Karpas-422 (cell line): Measurements from ENCODE around the gene USP25. TPM values are rescaled to one million over a fixed set of nuclear protein-coding genes. Genes with fewer than 3 reads are reported as not detected.

Source experiments
- DNase-seq: peaks from one replicate; pipeline ENCODE4 v3.0.0-alpha.2; 2015
- H2AFZ ChIP-seq: fragments of 200-600 bp; sonication (generic); 2 replicates; pipeline ENCODE4 v1.6.1; 2014; ENCODE audit warnings: antibody characterized with exemption, low read length, mixed read lengths
- H3K27ac ChIP-seq: fragments of 200-600 bp; sonication (generic); 2 replicates; pipeline ENCODE4 v1.5.1; 2014; ENCODE audit warnings: mild to moderate bottlenecking, low read length, moderate library complexity
- H3K27me3 ChIP-seq: fragments of 200-600 bp; sonication (generic); 2 replicates; pipeline ENCODE4 v1.6.1; 2014; ENCODE audit warnings: low read length, mixed read lengths
- H3K36me3 ChIP-seq: fragments of 200-600 bp; sonication (generic); 2 replicates; pipeline ENCODE4 v1.6.1; 2014; ENCODE audit warnings: low read length, mixed read lengths; ENCODE audit not compliant: insufficient read depth
- H3K4me1 ChIP-seq: fragments of 200-600 bp; sonication (generic); 2 replicates; pipeline ENCODE4 v1.6.1; 2014; ENCODE audit warnings: mild to moderate bottlenecking, low read length, mixed read lengths
- H3K4me2 ChIP-seq: fragments of 200-600 bp; sonication (generic); 2 replicates; pipeline ENCODE4 v1.6.1; 2014; ENCODE audit warnings: low read length, low read depth, mild to moderate bottlenecking; ENCODE audit not compliant: poor library complexity, severe bottlenecking
- H3K4me3 ChIP-seq: fragments of 200-600 bp; sonication (generic); 2 replicates; pipeline ENCODE4 v1.5.1; 2014; ENCODE audit warnings: mild to moderate bottlenecking, antibody characterized with exemption, low read length, mixed read lengths
- H3K79me2 ChIP-seq: fragments of 200-600 bp; sonication (generic); 2 replicates; pipeline ENCODE4 v1.6.1; 2014; ENCODE audit warnings: mild to moderate bottlenecking, low read length, mixed read lengths
- H3K9ac ChIP-seq: fragments of 200-600 bp; sonication (generic); 2 replicates; pipeline ENCODE4 v1.6.0; 2014; ENCODE audit warnings: low read length
- H3K9me2 ChIP-seq: fragments of 200-600 bp; sonication (generic), shearing (Covaris generic); replicated peaks from 2 replicates; pipeline ENCODE4 v1.6.0; 2014; ENCODE audit warnings: mild to moderate bottlenecking, low read length, moderate library complexity; ENCODE audit not compliant: insufficient read depth
- H3K9me3 ChIP-seq: fragments of 300-700, 200-600 bp; sonication (generic); 2 replicates; pipeline ENCODE4 v1.6.1; 2014; ENCODE audit warnings: low read length, mixed read lengths
- H4K20me1 ChIP-seq: fragments of 200-600 bp; sonication (generic); 2 replicates; pipeline ENCODE4 v1.6.1; 2014; ENCODE audit warnings: mild to moderate bottlenecking, antibody characterized with exemption, low read length, low read depth; ENCODE audit not compliant: insufficient read depth
- total RNA-seq: library from RNA; depleted of rRNA; stranded (reverse); fragments of >200 nt; shearing (Covaris generic); gene quantifications from 2 replicates; pipeline ENCODE4 v1.2.3, GENCODE V29; 2014; ENCODE audit warnings: low replicate concordance

USP25 gene
- total RNA-seq, 1 experiment from 2014 or later: 120 TPM

GRCh38 chr21:15725949-15726348, 3.8 kb upstream of the USP25 start:
- no peaks in the 10 kb centered on the region for H3K9me3 ChIP-seq
- no peak for DNase-seq

GRCh38 chr21:15728046-15728445, 1.7 kb upstream of the USP25 start:
- Histone ChIP-seq H4K20me1 (no peaks in the 10 kb centered on the region), H3K9me3 (no peaks in the 10 kb centered on the region), H3K27me3 (peaks cover 2% of the 10 kb centered on the region; the same call in 1 of the 2 replicates), H3K4me2 (no peak overlapping the region), H3K9me2 (no peaks in the 10 kb centered on the region), H3K9ac (no peak overlapping the region), H3K4me3 (no peak overlapping the region), H3K27ac (no peak overlapping the region), H3K4me1 (peaks cover 12% of the 10 kb centered on the region), H3K36me3 (no peaks in the 10 kb centered on the region), H3K79me2 (peaks cover 27% of the 10 kb centered on the region), H2AFZ (no peak overlapping the region)
- DNase-seq: no peak

More at GRCh38 chr21:15725949-15726348, 3.8 kb upstream of the USP25 start:
- H3K36me3 ChIP-seq: no peaks in the 10 kb centered on the region
- peaks cover 5% of the 10 kb centered on the region; the same call in 1 of the 2 replicates for H3K27me3 ChIP-seq
- H3K4me1 ChIP-seq: peaks cover 7% of the 10 kb centered on the region
- H3K4me3 ChIP-seq: no peak overlapping the region
- no peak overlapping the region for H2AFZ ChIP-seq
- H3K79me2 ChIP-seq: peaks cover 7% of the 10 kb centered on the region
- no peaks in the 10 kb centered on the region for H3K9me2 ChIP-seq
- no peak overlapping the region for H3K4me2 ChIP-seq
- no peak overlapping the region for H3K9ac ChIP-seq
- H3K27ac ChIP-seq: no peak overlapping the region
- H4K20me1 ChIP-seq: no peaks in the 10 kb centered on the region

- Histone ChIP-seq H2AFZ (peak overlapping the region; percentile 87; the same call in 1 of the 2 replicates), H3K9ac (peak overlapping the region; percentile 60), H3K9me2 (no peaks in the 10 kb centered on the region), H3K4me2 (peak overlapping the region; percentile 76), H3K79me2 (peaks cover 40% of the 10 kb centered on the region), H3K9me3 (no peaks in the 10 kb centered on the region), H4K20me1 (no peaks in the 10 kb centered on the region), H3K27me3 (peaks cover 2% of the 10 kb centered on the region; the same call in 1 of the 2 replicates), H3K27ac (no peak overlapping the region), H3K36me3 (no peaks in the 10 kb centered on the region), H3K4me1 (peaks cover 19% of the 10 kb centered on the region), H3K4me3 (peak overlapping the region; percentile 82)
- no peak for DNase-seq
Observed at GRCh38 chr21:15729346-15729673, 472 bp upstream of the USP25 start.

- 0 out of 2 replicates have a peak overlapping the region, but pooled peaks have one; percentile 10 for H2AFZ ChIP-seq
- no peaks in the 10 kb centered on the region for H3K9me2 ChIP-seq
- H3K4me1 ChIP-seq: peaks cover 19% of the 10 kb centered on the region
- peak overlapping the region; percentile 27; the same call in 1 of the 2 replicates for H3K27ac ChIP-seq
- H3K4me3 ChIP-seq: peak overlapping the region; percentile 82
- peak overlapping the region; percentile 84 for H3K4me2 ChIP-seq
- no peaks in the 10 kb centered on the region for H3K9me3 ChIP-seq
- no peaks in the 10 kb centered on the region for H4K20me1 ChIP-seq
- peaks cover 54% of the 10 kb centered on the region for H3K79me2 ChIP-seq
- peak overlapping the region; percentile 87 for H3K9ac ChIP-seq
- H3K36me3 ChIP-seq: peaks cover 7% of the 10 kb centered on the region; the same call in 1 of the 2 replicates
- peaks cover 2% of the 10 kb centered on the region; the same call in 1 of the 2 replicates for H3K27me3 ChIP-seq
- DNase-seq: no peak
Observed at GRCh38 chr21:15730484-15731242, 881 bp downstream of the USP25 start.

- Histone ChIP-seq H3K27me3 (peaks cover 2% of the 10 kb centered on the region; the same call in 1 of the 2 replicates), H3K4me3 (peak overlapping the region; percentile 82), H3K9me2 (no peaks in the 10 kb centered on the region), H3K9me3 (no peaks in the 10 kb centered on the region), H3K4me2 (peak overlapping the region; percentile 84), H3K36me3 (peaks cover 7% of the 10 kb centered on the region; the same call in 1 of the 2 replicates), H3K27ac (peak overlapping the region; percentile 27; the same call in 1 of the 2 replicates), H3K79me2 (peaks cover 59% of the 10 kb centered on the region), H4K20me1 (no peaks in the 10 kb centered on the region), H2AFZ (no peak overlapping the region), H3K4me1 (peaks cover 19% of the 10 kb centered on the region), H3K9ac (peak overlapping the region; percentile 87)
- DNase-seq: peak; percentile 58
Observed at GRCh38 chr21:15731243-15731613, 1.4 kb downstream of the USP25 start.

GRCh38 chr21:15732290-15732995, 2.7 kb downstream of the USP25 start:
- H3K4me1 ChIP-seq: peaks cover 19% of the 10 kb centered on the region
- peaks cover 2% of the 10 kb centered on the region; the same call in 1 of the 2 replicates for H3K27me3 ChIP-seq
- H2AFZ ChIP-seq: no peak overlapping the region
- H3K79me2 ChIP-seq: peaks cover 71% of the 10 kb centered on the region
- H3K4me2 ChIP-seq: peak overlapping the region; percentile 84
- H4K20me1 ChIP-seq: no peaks in the 10 kb centered on the region
- peak; percentile 90 for DNase-seq
- H3K9me3 ChIP-seq: no peaks in the 10 kb centered on the region
- H3K9ac ChIP-seq: peak overlapping the region; percentile 87
- peaks cover 7% of the 10 kb centered on the region; the same call in 1 of the 2 replicates for H3K36me3 ChIP-seq
- no peaks in the 10 kb centered on the region for H3K9me2 ChIP-seq
- H3K27ac ChIP-seq: peak overlapping the region; percentile 27; the same call in 1 of the 2 replicates
- peak overlapping the region; percentile 82 for H3K4me3 ChIP-seq

GRCh38 chr21:15732996-15733329, 3.2 kb downstream of the USP25 start:
- Histone ChIP-seq H3K9me2 (no peaks in the 10 kb centered on the region), H3K4me2 (peak overlapping the region; percentile 84), H3K9ac (peak overlapping the region; percentile 87), H3K4me3 (peak overlapping the region; percentile 82), H2AFZ (no peak overlapping the region), H3K27ac (peak overlapping the region; percentile 27; the same call in 1 of the 2 replicates), H3K4me1 (peaks cover 24% of the 10 kb centered on the region), H3K79me2 (peaks cover 77% of the 10 kb centered on the region), H4K20me1 (no peaks in the 10 kb centered on the region), H3K27me3 (peaks cover 2% of the 10 kb centered on the region; the same call in 1 of the 2 replicates), H3K9me3 (no peaks in the 10 kb centered on the region), H3K36me3 (peaks cover 7% of the 10 kb centered on the region; the same call in 1 of the 2 replicates)
- no peak for DNase-seq

GRCh38 chr21:15735409-15735808, 5.6 kb downstream of the USP25 start:
- Histone ChIP-seq H3K27me3 (no peaks in the 10 kb centered on the region), H3K36me3 (peaks cover 7% of the 10 kb centered on the region; the same call in 1 of the 2 replicates), H3K9me3 (no peaks in the 10 kb centered on the region), H4K20me1 (no peaks in the 10 kb centered on the region), H3K9me2 (no peaks in the 10 kb centered on the region), H2AFZ (no peak overlapping the region), H3K4me2 (no peak overlapping the region), H3K27ac (no peak overlapping the region), H3K79me2 (peaks cover 99% of the 10 kb centered on the region), H3K4me1 (peaks cover 41% of the 10 kb centered on the region), H3K4me3 (no peak overlapping the region), H3K9ac (no peak overlapping the region)
- DNase-seq: no peak
